HG03469 (cell line): ENCODE measurements around the gene TBC1D10B.

Source experiments
- ATAC-seq: cut with Tn5 transposase; IDR thresholded peaks from one replicate; pipeline ENCODE4 v1.9.1; 2021; ENCODE audit warnings: mild to moderate bottlenecking, moderate library complexity, moderate number of reproducible peaks; ENCODE audit not compliant: unreplicated experiment

Gene TBC1D10B

DNA sequence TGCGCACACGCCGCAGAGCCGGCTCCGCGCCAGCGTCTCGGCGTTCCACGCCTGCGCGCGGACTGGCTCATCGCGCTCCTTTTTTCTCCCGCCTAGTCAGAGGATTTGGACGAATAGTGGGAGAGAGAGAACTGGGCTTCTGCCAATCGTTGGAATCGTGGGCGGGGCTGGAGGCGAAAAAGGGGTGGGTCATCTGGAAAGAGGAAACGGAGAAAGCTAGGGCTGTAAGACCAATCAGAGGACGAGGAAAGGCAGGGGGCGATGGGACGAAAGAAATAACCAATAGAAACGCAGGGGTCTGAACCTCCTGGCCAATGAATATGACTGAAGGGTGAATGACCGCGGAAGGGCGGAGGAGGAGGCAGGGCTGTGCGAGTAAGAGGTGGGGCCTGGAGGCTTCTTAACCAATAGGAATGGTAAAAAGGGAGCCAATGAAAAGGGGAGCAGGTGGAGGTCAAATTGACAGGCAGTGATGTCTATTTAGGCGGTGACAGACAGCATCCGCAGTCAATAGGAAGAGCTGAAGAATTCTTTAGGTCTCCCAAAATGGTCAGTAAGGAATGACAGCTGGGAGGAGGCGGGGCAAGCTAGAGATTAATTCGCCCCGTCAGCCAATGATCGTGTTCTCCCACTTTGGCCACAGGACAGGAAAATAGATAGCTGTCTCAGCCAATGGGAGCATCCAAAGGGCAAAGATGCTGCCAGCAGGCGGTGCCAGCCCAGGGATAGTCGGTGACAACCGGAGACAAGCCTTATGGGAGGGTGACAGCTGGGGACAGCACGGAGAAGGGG, at the start of gene TBC1D10B:
Gene TBC1D10B, minus strand, starts transcription at position 39 of the 792 bp plus-strand sequence. CDS start 311 bp downstream, outside the sequence.
- ATAC-seq = peak; percentile 51

GRCh38 chr16:30418350-30419181, 48.3 kb upstream of the TBC1D10B start:
- no peak for ATAC-seq

GRCh38 chr16:30417529-30418349, 47.4 kb upstream of the TBC1D10B start:
- peak; percentile 57 for ATAC-seq

GRCh38 chr16:30416624-30417528, 46.6 kb upstream of the TBC1D10B start:
- peak; percentile 7 for ATAC-seq

- ATAC-seq = no peak
These were observed 45.8 kb upstream of the TBC1D10B start for GRCh38 chr16:30416047-30416603.

- ATAC-seq = no peak
These were observed 43.9 kb upstream of the TBC1D10B start for GRCh38 chr16:30414159-30414558.

DNA sequence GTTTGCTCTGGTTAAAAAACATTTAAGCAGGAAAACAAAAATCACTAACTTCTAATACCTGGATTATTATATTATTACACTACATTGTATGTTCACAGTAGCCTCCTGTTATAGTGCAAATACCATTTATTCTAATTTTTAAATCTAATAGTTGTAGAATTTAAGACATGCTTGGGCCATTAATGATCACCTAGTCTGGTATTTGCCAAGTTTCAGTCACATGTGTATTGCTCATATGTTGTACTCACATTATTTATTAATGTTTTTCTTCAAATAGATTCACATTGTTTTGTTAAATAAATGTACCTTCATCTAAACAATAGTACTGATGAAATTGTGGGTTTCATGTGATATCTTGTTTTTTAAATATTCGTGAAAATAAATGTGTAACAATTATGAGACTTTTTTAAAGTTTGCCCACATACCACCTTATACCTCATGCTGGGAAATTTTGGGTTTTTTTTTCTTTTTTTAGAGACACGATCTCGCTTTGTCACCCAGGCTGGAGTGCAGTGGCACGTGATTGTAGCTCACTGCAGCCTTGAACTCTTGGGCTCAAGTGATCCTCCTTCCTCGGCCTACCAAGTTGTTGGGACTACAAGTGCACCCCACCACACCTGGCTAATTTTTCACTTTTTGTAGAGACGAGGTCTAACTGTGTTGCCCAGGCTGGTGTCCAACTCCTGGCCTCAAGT, 43.0 kb upstream of the TBC1D10B start:
- ATAC-seq = no peak

GRCh38 chr16:30409125-30410060, 39.1 kb upstream of the TBC1D10B start:
- no peak for ATAC-seq

DNA sequence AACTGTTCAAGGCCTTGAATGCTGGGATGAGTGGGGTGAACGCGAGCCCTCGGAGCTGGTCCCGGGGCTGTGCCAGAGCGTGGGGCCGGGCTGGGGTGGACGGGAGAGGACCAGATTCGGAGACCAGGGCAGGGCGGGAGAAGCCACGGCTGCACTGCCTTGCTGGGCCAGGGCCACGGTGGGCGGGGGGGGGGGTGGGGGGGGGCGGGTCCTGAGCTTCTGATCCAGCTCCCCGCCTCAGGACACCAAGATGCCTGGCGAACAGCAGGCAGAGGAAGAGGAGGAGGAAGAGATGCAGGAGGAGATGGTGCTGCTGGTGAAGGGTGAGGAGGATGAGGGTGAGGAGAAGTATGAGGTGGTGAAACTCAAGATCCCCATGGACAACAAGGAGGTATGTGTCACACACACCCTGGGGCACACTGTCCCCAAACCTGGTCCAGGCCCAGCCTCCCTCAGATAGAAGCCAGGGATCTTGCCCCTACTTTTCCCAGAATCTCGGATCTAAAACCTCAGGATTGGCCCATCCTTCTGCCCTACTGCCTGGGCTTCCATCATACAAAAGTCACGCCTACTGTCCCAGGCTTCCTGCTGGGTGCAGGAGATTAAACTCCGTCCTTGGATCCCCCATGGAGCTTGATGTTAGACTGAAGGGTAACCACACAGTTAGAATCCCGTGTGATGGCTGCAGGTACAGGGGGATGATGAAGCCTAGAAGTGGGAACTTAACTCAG, 37.7 kb upstream of the TBC1D10B start:
- no peak for ATAC-seq

DNA sequence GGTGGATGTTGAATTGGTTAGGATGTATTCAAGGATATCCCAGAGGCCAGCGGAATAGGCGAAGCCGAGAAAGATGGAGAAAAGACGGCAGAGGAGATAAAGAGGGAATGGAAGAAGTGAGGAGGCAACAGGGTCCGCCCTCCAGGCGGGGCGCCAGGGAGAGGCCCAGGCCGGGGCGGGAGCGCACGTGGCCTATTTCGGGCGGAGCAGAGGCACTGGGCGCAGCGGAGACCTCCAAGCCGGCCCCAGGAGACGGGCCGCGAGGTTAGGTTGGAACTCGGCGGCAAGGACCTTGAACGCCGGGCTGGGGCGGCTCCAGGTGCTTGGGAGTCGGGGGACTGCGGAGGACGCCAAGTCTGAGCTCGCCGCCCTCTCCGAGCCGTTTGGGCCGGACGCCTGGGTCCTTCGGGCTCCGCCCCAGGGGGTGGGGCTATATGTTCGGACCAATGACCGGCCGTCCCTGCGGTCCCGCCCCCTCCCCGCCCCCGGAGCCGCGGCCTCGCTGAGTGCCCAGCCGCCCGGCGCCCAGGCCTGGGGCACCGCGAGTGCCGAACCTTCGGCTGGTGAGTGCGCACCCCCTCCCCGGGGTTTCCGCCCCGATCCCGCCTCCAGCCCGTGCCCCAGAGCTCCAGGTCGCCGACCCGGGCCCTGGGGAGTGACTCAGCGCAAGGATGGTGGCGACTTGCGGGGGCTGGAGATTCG, 37.0 kb upstream of the TBC1D10B start, which contains the start of gene ZNF771:
Gene ZNF771, plus strand, starts transcription at position 505 of the 702 bp plus-strand sequence. CDS start 448 bp downstream, outside the sequence.
- no peak for ATAC-seq

DNA sequence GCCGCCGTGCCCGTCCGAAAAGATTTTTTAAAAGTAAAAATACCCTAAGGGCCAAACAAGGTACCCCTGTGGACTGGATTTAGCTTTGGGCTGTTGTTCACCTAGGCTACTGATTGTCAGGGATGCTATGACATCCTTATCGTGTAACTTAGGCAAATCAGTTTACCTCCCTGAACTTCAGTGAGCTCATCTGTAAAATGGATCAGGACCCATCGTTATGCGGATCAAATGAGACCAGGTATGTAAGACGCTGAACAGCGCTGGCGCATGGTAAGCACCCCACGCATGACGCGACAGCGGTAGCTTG, 36.5 kb upstream of the TBC1D10B start:
- ATAC-seq = no peak

- ATAC-seq = no peak
These were observed 31.6 kb upstream of the TBC1D10B start for GRCh38 chr16:30401768-30402425.

GRCh38 chr16:30399435-30400186, 29.3 kb upstream of the TBC1D10B start:
- ATAC-seq = no peak

DNA sequence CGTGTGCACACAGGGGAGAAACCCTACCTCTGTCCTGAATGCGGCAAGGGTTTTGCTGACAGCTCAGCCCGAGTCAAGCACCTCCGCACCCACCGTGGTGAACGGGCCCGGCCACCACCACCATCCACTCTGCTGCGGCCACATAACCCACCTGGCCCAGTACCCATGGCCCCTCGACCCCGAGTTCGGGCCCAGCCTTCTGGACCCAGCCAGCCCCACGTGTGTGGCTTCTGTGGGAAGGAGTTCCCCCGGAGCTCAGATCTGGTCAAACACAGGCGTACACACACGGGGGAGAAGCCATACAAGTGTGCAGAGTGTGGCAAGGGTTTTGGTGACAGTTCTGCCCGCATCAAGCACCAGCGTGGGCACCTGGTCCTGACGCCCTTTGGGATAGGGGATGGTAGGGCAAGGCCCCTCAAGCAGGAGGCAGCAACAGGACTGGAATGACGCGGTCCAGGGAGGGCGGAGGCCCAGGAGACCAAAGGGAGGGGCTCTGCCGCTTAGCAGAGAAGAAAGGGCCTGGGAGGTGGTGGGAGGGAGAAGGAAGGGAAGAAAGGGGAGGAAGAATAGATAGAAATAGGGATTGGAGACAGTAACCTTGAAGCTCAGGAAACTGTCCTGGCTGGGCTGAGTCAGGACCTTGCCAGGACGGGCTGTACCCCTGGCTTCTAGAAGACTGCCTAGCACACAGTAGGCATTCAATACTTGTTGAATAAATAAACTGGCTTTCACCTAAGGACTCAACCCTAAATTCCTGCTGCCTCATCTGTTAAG, 28.6 kb upstream of the TBC1D10B start:
- ATAC-seq = no peak
